SH-SY5Y (cell line): ENCODE measurements around the gene MRC2.

Source experiments
- GATA2 ChIP-seq: IDR thresholded peaks from 2 replicates; pipeline ENCODE4 v1.6.1; 2011; ENCODE audit warnings: mild to moderate bottlenecking, low read depth, low read length
- GATA3 ChIP-seq: IDR thresholded peaks from 2 replicates; pipeline ENCODE4 v1.6.1; 2011; ENCODE audit warnings: low read depth, mild to moderate bottlenecking, low read length, moderate library complexity

GRCh38 chr17:62675701-62676100, 48.2 kb downstream of the MRC2 start:
- TF ChIP-seq GATA2 (no peak), GATA3 (no peak)
